ENCODE data around the gene IL1RL2.

GRCh38 chr2:102240640-102241370 is 54.0 kb downstream of the IL1RL2 start:
- TF ChIP-seq, protein P1, sequence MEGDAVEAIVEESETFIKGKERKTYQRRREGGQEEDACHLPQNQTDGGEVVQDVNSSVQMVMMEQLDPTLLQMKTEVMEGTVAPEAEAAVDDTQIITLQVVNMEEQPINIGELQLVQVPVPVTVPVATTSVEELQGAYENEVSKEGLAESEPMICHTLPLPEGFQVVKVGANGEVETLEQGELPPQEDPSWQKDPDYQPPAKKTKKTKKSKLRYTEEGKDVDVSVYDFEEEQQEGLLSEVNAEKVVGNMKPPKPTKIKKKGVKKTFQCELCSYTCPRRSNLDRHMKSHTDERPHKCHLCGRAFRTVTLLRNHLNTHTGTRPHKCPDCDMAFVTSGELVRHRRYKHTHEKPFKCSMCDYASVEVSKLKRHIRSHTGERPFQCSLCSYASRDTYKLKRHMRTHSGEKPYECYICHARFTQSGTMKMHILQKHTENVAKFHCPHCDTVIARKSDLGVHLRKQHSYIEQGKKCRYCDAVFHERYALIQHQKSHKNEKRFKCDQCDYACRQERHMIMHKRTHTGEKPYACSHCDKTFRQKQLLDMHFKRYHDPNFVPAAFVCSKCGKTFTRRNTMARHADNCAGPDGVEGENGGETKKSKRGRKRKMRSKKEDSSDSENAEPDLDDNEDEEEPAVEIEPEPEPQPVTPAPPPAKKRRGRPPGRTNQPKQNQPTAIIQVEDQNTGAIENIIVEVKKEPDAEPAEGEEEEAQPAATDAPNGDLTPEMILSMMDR (conservative IDR thresholded peaks at IDR 0.05 in 1 of 2, IDR thresholded peaks at IDR 0.05 in 1 of 2; ENCODE audit: low read depth in 1 of 2, low read length in 2 of 2): peak; percentile 95 to 99
- no peak for TF ChIP-seq EZH2 (IDR thresholded peaks at IDR 0.05; ENCODE audit: low read length, missing control alignments)

Measured in fibroblast of lung (primary cell).